ENCODE results near the gene LMLN.
A peak's percentile ranks its signal among the peaks of the same experiment; 100 is the strongest.
"Not testable (repeated sequence)": the region's sequence is repeated elsewhere in the genome, so short reads cannot be mapped to it uniquely, and the experiment has no call there.

The LMLN gene, protein sequence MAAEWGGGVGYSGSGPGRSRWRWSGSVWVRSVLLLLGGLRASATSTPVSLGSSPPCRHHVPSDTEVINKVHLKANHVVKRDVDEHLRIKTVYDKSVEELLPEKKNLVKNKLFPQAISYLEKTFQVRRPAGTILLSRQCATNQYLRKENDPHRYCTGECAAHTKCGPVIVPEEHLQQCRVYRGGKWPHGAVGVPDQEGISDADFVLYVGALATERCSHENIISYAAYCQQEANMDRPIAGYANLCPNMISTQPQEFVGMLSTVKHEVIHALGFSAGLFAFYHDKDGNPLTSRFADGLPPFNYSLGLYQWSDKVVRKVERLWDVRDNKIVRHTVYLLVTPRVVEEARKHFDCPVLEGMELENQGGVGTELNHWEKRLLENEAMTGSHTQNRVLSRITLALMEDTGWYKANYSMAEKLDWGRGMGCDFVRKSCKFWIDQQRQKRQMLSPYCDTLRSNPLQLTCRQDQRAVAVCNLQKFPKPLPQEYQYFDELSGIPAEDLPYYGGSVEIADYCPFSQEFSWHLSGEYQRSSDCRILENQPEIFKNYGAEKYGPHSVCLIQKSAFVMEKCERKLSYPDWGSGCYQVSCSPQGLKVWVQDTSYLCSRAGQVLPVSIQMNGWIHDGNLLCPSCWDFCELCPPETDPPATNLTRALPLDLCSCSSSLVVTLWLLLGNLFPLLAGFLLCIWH

DNA sequence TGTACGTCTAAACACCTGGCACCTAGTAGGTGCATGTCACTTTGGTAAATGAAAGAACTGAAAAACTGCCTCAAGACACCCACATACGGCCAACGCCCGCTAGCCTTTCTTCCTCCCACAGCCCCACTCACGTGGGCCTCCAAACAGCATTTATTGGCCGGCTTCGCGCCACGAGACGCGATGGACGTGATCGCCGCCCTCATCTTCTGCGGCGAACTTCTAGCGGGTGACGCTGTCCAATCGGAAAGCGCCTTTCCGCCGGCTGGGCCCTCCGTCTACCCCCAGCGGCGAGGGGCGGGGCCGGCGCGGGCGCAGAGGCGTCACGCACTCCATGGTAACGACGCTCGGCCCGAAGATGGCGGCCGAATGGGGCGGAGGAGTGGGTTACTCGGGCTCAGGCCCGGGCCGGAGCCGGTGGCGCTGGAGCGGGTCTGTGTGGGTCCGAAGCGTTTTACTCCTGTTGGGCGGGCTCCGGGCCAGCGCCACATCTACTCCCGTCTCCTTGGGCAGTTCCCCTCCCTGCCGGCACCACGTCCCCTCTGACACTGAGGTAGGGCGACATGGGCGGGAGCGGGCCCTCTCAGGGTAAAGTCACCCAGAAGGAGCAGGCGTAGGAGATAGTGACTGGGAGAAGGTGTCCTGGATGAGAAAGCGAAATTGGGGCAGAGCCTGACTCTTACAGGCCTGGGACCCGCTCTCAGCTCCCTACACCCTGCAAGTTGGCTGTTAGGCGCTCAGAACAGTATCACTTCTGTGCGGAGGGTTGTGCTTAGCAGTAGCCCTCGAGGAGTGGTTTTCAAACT is at the start of gene LMLN:
Gene LMLN, plus strand, starts transcription at position 327 of the 803 bp plus-strand sequence. Its CDS starts 29 bp downstream, at position 356.
- peak; percentile 94 for DNase-seq

DNA sequence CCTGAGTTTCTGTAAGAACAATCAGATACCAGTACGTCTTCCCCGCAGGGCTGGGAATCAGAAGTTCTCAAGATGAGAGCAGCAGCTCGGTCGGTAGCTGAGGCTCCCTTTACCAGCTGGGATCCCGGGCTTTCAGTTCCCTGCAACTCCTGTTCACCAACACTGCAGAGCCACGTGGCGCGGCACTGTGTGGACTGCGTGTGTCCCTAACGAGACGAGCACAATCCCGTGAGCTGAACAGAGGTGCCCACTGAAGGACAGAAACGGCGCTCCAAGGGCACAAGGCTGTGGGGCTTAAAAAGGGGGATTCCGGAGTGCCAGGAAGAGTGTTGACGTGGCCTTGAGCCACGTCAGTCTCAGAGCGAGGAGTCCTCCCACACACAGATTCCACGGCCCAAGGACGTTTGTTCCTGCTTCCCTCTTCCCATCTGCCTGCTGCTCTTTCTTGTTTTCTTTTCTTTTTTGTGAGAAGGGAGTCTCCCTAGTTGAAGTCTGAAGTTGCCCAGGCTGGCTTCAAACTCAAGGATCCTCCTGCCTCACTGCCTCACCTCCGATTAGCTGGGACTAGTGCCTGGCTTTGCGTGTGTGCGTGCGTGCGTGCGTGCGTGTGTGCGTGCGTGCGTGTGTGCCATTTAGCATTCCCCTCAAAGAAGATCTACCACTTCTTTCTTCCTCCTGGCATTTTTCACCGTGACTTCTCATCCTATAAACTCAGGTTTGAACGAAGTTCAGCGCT is 47.1 kb upstream of the LMLN start:
- no peak for DNase-seq

DNA sequence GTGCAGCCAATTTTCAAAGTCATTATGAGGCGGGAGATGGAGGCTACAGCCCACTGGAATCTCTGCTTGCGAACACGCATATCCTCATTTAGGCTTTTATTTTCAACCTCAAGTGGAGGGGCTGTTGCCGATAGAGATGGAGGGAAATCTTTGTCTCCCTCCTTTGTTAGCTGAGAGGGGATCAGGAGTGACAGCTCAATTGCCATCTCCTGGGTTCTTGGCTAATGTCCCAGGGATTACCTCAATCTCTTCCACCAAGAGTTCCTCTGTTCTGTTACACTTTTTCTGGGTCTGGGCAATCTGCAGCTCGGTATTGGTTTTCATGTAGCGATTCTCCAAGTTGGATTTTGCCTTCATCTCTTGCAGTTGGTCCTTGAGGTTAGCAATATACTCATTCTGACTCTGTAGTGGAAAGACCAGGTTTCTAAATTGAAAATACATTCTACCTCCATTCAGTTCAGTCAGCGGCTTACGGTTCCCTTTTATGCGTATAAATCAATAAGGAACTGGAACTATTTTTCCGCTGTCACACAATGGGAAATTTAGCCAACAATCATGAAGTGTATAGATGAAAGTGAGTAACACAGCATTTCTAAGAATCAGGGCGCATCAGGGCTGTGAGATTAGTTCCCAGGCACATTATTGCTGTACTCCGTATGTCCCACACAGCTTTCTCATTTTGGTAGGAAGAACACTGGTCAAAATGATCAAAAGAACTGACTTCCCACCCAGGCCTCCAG is 46.2 kb upstream of the LMLN start:
- no peak for DNase-seq

DNA sequence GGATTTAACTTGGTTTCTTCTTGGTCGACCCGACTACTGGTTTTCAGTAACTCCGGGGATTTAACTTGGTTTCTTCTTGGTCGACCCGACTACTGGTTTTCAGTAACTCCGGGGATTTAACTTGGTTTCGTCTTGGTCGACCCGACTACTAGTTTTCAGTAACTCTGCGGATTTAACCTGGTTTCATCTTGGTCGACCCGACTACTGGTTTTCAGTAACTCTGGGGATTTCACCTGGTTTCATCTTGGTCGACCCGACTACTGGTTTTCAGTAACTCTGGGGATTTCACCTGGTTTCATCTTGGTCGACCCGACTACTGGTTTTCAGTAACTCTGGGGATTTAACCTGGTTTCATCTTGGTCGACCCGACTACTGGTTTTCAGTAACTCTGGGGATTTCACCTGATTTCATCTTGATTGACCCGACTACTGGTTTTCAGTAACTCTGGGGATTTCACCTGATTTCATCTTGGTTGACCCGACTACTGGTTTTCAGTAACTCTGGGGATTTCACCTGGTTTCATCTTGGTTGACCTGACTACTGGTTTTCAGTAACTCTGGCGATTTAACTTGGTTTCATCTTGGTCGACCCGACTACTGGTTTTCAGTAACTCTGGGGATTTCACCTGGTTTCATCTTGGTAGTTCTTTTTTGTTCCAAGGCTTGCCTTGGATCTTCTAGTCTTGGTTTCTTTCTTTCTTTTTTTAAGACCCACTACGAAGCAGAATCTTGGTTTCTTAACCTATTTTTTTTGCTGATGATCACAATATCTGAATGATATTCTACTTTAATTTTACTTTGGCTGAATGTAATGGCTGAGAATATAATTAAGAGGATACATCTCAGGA is 38.4 kb upstream of the LMLN start:
- not testable (repeated sequence) for DNase-seq

DNA sequence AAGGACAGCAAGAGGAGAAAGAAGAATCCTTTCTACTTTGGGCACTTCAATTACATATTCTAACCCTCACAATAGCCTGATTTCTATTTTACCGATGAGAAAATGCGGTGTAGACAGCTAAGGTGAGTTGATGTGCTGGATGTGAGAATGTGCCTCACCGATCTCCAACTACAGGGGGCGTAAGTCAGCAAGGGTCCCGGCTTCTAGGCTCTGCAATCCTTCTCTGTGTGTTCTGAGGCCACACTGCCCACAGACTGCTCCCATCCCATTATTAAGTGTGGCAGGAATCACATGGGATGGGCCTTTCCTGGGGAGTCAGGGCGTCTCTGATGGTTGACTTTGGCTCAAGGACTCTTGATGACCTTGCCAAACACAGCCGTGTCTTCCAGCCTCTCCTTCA is 33.6 kb upstream of the LMLN start:
- DNase-seq: no peak

DNA sequence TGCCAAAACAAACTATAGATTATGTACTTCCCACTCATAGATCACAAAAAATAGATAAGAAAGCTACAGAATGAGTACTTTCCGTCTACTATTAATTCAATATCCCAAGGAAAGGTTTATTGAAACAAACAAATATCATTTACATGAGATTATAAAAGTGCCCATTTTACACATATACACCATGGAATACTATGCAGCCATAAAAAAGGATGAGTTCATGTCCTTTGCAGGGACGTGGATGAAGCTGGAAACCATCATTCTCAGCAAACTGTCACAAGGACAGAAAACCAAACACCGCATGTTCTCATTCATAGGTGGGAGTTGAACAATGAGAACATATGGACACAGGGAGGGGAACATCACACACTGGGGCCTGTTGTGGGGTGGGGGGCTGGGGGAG is 32.4 kb upstream of the LMLN start:
- not testable (repeated sequence) for DNase-seq

DNA sequence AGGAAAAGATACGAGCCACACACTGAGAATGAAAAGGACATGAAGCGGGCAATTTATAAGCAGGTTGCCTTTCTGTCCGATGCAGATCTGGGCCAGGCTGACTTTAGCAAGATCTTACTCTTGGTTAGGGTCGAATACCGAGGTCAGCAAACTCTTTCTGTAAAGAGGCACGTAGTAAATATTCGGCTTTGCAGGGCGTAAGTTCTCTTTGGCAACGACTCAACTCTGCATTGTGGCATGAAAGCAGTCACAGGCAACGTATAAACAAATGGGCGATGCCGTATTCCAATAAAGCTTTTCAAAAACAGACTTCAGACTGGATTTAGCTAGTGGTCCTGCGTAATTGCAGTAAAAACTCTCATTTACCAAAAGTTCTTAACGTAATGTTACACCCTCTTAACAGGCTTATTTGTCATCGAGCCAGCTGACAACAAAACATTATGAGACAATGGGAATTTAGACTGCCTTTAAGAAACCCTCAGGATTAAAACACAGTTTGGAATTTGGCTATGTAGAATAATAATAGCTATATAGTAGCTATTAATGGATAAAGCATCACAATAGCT is 23.1 kb upstream of the LMLN start:
- DNase-seq: no peak

DNA sequence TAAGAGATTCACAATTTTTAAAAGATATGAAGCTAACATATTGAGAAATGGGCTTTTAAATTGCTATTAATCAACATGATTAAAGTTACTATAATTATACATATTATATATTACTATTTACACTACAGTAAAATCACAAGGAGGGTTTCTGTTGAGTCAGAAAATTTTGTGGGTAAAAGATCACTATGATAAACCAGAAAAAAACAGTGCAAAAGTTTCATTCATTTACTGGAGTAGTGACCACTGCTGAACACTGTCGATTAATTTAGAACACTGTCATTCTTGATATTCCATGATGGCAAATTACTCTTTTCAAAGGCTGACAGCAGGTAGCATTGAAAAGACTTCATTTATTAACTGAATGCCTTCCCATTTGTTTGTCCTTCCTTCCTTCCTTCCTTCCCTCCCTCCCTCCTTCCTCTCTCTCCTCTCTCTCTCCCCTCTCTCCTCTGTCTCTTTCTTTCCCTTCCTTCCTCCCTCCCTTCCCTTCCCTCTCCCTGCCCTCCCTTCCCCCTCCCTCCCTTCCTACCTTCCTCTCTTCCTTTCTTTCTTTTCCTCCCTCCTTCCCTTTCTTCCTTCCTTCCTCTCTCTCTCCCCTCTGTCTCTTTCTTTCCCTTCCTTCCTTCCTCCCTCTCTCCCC is 19.2 kb upstream of the LMLN start:
- DNase-seq: no peak

DNA sequence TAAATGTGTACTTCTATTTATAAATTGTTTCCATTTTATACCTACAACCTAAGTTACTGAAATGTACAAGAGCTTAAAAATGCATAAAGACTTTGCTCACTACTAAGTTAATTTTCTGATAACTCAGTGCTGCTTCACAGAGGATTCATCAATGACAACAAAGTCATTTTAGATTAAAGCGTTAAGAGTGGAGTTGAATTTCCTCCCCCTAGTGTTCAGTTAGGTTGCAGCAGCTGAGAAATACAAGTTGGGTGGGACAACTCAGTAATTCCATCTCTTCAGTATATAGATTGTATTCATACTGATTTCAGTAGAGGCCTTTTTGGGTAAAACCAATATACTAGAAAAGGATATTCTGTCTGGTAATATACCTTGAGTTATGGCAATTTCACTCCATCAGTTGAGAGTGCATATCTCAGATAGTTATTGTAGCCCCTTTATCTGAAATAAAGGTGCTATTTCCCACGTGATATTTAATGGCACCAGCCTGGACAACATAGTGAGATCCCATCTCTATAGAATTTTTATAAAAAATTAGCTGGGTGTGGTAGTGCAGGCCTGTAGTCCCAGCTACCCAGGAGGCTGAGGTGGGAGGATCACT is 17.0 kb upstream of the LMLN start:
- DNase-seq: no peak

DNA sequence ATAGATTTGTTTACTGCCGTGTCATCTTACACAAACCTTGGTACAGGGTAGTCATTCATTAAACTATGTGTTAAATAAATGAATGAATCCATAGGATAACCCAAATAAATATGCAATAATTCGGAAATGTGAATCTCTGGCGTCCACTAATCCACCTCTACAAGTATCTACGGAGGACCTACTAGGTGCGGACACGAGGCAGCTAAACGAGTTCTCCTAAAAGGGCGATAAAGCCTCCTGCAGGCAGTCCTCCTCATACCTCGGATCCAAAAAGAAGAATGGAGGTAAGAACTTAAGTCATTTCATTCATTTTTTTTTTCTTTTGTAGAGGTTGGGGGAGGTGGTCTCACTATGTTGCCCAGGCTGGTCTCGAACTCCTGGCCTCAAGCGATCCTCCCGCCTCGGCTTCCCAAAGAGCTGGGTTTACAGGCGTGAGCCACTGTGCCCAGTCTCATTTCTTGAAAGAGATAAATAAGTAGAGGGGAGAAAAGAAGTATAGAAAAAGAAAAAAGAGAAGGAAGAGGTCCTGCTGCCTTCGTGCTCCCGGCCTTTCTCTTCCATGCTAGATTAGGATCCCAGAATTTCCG is 10.7 kb upstream of the LMLN start:
- no peak for DNase-seq

DNA sequence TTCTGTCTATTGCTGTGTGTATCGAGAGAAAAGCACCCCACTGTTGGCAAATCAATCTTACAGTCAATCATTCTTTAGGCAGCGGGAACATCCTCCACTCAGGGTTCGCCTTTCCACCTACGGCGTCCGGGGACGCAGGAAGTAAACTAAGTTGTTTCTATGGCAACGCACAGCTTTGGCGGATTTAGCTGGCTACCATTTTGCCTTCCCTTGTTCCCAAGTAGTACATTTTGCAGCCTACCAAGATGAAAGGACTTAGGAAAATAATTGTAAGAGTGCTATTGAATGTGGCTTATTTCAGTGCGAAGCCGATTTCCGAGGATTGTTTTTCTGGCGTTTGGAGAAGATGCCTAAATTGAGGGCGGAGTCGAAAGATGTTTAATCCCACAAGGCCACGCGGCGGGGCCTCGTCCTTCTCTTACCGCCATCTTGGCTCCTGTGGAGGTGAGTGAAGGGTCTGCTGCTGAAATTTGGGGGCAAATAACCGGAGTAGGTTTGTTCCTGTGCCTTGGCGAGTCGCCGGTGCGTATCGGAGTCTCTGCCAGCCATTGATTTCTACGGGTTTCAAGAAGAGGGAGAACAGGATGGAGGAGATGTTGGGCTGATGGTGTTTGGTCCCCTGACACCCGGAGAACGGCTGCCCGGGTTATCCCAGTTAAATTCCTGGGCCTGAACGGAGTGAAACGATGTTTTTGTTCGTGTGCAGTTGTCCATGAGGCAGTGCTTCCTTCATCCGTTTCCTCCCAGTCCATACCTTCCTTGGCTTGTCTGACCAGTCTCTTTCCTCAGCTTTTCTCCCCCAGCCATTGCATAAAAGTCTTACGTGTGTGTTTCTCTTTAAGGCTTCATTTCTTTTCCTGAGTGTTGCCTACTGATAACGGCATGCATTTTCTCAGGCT is 10.0 kb upstream of the LMLN start, which contains the start of gene RPL35A:
Gene RPL35A, plus strand, starts transcription at position 413 of the 899 bp plus-strand sequence. CDS start 778 bp downstream, outside the sequence.
- DNase-seq: peak; percentile 92

DNA sequence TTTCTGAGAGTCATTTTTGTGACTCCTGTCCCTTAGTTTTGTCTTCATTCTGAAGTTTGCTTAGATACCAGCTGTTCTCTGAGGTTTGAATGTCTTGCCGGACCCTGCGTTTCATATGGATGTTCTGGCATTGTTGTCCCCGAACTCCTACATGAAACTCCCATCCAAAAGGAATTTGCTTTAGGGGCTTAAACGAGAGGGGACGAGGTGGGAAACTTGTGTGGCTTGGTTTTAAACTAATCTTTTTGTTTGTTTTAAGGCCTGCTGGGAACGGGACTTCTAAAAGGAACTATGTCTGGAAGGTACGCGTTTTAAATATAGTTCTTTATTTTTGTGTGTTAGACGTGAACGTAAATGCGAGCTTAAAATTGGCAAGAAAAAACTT is 9.3 kb upstream of the LMLN start:
- no peak for DNase-seq

DNA sequence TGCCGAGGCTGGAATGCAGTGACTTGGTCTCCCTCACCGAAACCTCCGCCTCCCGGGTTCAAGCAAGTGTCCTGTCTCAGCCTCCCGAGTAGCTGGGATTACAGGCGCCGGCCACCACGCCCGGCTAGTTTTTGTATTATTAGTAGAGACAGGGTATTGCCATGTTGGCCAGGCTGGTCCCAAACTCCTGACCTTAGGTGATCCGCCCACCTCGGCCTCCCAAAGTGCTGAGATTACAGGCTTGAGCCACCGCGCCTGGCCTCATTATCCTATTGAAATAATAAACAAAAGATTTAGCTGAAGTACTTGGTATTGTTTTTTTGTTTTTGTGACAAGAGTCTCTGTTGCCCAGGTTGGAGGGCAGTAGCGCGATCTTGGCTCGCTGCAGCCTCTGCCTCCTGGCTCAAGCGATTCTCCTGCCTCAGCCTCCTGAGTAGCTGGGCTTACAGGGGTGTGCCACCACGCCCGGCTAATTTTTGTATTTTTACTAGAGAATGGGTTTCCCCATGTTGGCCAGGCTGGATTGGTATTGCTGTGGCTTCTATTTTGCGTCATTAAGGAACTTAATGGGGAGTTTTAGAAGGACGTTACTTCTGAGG is 8.5 kb upstream of the LMLN start:
- DNase-seq: no peak

DNA sequence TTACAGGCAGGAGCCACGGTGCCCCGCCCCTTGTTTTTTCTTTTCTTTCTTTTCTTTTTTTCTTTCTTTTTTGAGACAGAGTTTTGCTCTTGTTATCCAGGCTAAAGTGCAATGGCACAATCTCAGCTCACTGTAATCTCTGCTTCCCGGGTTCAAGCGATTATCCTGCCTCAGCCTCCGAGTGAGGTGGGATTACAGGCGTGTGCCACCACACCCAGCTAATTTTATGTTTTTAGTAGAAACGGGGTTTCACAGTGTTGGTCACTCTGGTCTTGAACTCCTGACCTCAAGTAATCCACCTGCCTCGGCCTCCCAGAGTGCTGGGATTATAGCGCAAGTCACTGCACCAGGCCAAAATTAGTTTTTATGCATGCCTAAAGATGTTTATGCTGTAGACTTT is 7.6 kb upstream of the LMLN start:
- no peak for DNase-seq

DNA sequence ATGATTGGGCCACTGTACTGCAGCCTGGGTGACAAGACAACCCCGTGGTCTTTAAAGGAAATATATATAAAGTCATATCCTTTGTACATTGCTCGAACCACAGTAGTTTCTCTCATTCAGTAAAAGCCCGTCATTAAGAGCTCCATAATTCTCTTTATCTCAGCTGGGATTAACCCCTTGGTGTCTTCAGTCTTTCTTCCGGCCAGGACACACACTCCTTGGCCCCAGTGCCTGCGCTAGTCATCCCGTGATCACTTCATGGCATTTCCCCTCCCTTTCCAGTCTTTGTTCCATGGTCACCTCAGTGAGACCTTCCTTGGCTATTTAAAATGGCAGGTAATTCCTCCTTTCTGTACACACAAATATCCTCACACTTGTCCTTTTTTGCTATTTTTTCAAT is 6.7 kb upstream of the LMLN start:
- no peak for DNase-seq

DNA sequence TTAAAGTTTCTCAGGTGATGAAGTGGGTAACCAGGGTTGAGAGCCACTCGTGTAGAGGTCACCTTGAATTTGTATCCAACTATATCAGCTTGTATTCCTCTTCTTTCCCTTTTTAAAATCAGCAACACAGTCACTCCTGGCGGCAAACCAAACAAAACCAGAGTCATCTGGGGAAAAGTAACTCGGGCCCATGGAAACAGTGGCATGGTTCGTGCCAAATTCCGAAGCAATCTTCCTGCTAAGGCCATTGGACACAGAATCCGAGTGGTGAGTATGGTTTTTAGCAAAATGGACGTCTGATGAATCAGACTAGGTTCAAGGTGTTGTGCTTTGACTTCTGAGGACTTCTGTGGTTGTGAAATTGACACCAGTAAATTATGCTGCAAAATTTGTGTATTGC is 6.1 kb upstream of the LMLN start:
- DNase-seq: no peak

DNA sequence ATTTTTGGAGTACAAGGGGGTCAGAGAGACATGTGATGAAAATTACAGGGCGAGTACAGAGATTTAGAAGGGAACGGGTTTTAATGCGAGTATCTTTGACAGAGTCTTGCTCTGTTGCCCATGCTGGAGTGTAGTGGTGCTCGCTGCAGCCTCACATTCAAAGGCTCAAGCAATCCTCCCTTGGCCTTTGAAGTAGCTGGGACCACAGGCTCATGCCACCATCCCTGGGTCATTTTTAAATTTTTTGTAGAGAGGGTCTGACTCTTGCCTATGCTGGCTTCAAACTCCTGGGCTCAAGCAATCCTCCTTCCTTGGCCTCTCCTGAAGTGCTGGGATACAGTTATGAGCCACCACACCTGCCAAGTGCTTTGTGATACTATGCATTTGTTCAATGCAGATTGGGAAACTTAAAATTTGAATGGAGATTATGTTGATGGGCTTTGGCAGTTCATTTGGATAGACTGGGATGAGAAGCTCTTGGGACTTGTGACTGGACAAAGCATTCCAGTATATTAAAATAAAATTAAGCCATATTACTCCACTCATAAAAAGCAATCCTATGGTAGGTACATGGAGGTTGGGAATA is 4.0 kb upstream of the LMLN start:
- no peak for DNase-seq

Measured in right forelimb (tissue), 1 donor.